Hematopoietic multipotent progenitor cell treated with erythropoietin and hydrocortisone succinate and interleukin-3 and kit ligand, for 8 days (in vitro differentiated cells): ENCODE data around the gene SLC35E1.

Source experiments
- DNase-seq: peaks from one replicate; pipeline ENCODE4 v3.0.0-alpha.2; 2015

SLC35E1 gene

GRCh38 chr19:16596399-16596798 lies 24.2 kb upstream of the SLC35E1 start:
- no peak for DNase-seq

GRCh38 chr19:16595097-16595496 lies 22.9 kb upstream of the SLC35E1 start:
- DNase-seq: no peak

- DNase-seq: no peak
Measured at GRCh38 chr19:16594681-16595091, 22.5 kb upstream of the SLC35E1 start.

- peak; percentile 80 for DNase-seq
Measured at GRCh38 chr19:16594131-16594586, 21.9 kb upstream of the SLC35E1 start.

- no peak for DNase-seq
Measured at GRCh38 chr19:16593181-16593580, 21.0 kb upstream of the SLC35E1 start.

GRCh38 chr19:16591803-16592556 lies 19.8 kb upstream of the SLC35E1 start:
- no peak for DNase-seq

- no peak for DNase-seq
Measured at GRCh38 chr19:16590876-16591802, 18.9 kb upstream of the SLC35E1 start.

GRCh38 chr19:16589917-16590316 lies 17.7 kb upstream of the SLC35E1 start:
- DNase-seq: no peak

- DNase-seq: peak; percentile 23
Measured at GRCh38 chr19:16588824-16589577, 16.8 kb upstream of the SLC35E1 start.

- DNase-seq: peak; percentile 79
Measured at GRCh38 chr19:16587833-16588823, 15.9 kb upstream of the SLC35E1 start.

GRCh38 chr19:16586991-16587832 lies 15.0 kb upstream of the SLC35E1 start:
- no peak for DNase-seq

- DNase-seq: no peak
Measured at GRCh38 chr19:16586477-16586871, 14.3 kb upstream of the SLC35E1 start.

GRCh38 chr19:16585808-16586476 lies 13.7 kb upstream of the SLC35E1 start:
- DNase-seq: no peak

GRCh38 chr19:16585094-16585801 lies 13.0 kb upstream of the SLC35E1 start:
- no peak for DNase-seq

- DNase-seq: peak; percentile 88
Measured at GRCh38 chr19:16584248-16585093, 12.3 kb upstream of the SLC35E1 start.

- DNase-seq: no peak
Measured at GRCh38 chr19:16582486-16583261, 10.5 kb upstream of the SLC35E1 start.

GRCh38 chr19:16581971-16582343 lies 9.7 kb upstream of the SLC35E1 start:
- DNase-seq: no peak
